ENCODE results near the gene PTPRN2.

PTPRN2 gene

DNA sequence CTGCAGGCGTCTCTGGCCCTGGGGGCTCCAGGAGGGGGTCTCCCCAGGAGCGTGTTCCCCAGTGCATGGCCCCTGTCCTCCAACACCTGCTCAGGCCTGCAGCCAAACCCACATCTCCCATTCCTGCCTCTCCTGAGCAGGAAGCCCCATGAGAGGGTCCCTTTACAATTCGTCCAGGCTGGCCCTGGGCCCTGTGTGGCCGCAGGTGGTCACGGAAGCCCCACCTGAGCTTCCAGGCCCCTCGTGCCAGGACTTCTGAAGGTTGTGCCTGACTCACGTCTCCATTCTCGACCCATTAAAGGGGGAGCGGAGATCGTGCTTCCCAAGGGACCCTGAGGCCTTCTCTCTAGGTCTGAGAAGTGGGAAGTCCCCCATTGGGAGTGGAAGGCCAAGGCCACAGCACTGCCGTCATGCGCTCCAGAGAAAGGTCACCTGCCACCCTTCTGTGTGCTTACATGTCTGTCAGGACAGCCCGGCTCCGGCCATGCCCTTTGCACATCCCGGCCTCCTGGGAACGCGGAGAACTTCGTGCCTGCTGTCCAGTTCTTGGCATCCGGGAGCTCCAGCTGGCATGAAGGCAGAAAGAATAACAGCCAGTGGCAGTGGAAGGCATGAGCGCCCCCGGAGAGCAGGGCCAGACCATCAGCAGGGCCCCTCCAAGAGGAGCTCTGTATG is 868.5 kb downstream of the PTPRN2 start:
- Mint-ChIP-seq H3K4me1 (no peaks in the 10 kb centered on the region), H3K27ac (no peak overlapping the region), H3K9me3 (no peaks in the 10 kb centered on the region), H3K27me3 (no peaks in the 10 kb centered on the region), H3K36me3 (no peaks in the 10 kb centered on the region), H3K4me3 (no peak overlapping the region)

DNA sequence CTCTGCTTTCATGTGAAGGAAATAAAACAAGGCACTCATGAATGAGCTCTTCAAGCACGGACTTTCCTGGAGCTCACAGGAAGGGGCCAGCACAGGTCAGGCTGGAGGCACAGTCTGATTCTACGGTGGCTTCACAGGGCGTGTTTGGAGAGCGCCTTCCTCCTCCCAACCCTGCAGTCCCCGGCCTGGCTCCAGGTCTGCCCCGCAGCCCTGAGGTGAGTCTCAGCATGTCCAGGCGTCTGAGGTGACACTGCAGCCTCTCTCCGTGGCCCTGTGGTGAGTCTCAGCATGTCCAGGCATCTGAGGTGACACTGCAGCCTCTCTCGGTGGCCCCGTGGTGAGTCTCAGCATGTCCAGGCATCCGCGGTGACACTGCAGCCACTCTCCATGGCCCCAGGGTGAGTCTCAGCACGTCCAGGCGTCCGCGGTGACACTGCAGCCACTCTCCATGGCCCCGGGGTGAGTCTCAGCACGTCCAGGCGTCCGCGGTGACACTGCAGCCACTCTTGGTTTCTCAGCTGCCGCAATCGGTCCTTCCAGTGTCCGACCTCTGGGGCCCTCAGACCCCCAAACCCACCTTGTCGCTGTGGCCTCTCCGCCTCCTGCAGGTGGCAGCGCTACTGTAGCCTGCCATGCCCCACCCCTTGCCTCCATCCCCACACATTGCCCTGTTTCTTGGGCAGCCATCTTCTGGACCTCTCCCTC is 869.2 kb downstream of the PTPRN2 start:
- Mint-ChIP-seq H3K9me3 (no peaks in the 10 kb centered on the region), H3K36me3 (no peaks in the 10 kb centered on the region), H3K4me1 (no peaks in the 10 kb centered on the region), H3K4me3 (no peak overlapping the region), H3K27ac (no peak overlapping the region), H3K27me3 (no peaks in the 10 kb centered on the region)

DNA sequence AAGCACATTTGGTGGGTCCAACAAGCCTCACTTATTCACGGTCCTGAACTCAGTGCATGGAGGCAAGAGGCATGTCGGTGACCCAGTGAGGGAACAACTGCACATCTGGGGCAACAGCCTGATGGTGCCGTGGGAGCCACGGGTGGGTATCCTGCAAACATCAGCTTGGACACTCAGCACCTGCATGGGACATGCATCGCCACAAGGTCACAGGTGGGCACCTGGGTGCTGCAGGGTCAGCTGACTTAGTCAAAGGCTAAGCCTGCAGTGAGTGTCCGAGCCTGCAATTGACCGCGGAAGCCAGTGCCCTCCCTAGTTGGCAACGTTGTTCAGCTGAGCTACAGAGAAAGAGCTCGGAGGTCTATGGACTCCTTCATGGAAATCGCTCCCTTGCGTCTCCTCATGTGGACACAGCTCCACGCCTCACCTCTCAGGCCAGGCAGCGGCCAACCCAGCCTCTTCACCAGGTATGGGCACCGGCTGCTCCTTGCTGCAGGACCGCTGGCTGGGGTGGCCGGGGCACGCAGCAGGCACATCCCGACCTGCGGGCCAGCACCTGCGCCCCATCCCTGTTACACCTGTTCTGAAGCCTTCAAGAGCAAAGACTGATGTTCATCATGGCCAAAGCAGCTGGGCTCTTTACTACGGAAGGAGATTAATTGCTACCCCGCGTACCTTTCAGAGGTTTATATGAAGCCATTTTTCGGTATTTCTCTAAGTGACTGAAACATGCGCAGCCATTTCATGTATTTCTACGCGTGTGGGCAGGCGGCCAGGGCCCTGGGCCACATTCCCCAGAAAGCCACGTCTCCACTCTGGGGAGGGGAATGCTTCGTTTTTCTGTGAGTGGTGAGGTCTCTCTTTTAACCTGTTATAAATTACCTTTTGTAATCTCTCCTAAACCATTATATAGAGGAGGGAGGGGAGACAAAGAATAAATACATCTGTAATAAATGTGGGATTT is 870.1 kb downstream of the PTPRN2 start:
- H3K27me3 Mint-ChIP-seq: no peaks in the 10 kb centered on the region
- no peaks in the 10 kb centered on the region for H3K36me3 Mint-ChIP-seq
- H3K4me1 Mint-ChIP-seq: no peaks in the 10 kb centered on the region
- no peak overlapping the region for H3K4me3 Mint-ChIP-seq
- no peaks in the 10 kb centered on the region for H3K9me3 Mint-ChIP-seq
- H3K27ac Mint-ChIP-seq: no peak overlapping the region

DNA sequence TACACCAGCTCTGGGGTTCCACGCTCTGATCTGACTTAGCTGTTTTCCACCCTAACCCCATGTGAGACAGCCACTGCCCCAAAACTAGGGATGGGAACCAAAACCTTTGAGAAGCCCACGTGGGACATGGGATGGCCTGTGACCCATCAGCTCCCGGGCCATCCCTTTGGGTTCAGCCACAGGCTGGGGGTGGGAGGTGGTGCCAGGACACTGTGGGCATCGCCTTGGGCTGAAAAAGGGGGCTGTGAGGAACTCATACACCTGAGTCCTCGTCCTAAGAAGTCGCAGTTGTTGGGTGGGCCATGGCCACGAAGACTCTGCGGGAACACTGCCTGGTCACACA is 871.7 kb downstream of the PTPRN2 start:
- Mint-ChIP-seq H3K27me3 (no peaks in the 10 kb centered on the region), H3K27ac (no peak overlapping the region), H3K9me3 (no peaks in the 10 kb centered on the region), H3K36me3 (no peaks in the 10 kb centered on the region), H3K4me3 (no peak overlapping the region), H3K4me1 (no peaks in the 10 kb centered on the region)

DNA sequence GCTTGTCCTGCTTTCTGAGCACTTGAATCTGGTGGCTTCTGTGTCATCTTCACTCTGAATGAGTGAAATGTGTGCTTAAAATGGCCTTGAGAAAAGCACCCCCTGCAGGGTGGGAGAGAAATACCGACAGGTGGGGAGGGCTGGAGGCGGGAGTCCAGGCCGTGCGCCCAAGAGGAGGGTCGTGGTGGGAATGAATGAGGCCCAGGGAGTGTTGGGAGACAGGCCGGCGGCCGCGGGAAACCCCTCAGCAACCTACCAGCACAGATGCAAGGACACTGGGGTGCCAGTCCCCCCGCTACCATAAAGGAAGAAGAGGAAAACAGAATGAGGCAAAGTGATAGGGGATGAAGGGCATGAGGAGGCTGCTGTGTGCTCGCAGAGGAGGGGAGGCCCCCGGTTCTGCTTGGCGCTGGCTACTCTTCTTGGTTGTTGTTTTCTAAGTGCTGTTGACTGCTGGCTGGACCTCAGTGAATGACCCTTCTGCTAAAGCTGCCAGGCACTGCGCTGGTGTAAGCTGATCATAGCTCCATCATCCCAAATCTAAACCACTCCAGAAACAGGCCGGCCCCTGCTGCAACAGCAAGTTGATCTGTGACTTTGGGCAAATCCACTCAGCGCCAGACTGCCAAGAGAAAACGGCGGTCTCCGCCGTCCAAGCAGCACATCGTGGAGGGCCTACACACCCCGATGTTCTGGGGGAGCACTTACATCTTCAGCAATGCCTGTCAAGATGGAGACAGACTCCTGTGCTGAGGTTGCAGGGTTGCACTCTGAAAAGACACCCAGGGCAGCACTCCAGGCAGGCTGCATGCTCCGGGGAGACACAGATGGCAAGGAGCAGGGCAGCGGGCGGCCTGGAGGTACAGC is 872.3 kb downstream of the PTPRN2 start:
- H3K4me1 Mint-ChIP-seq: no peaks in the 10 kb centered on the region
- H3K27me3 Mint-ChIP-seq: no peaks in the 10 kb centered on the region
- H3K36me3 Mint-ChIP-seq: no peaks in the 10 kb centered on the region
- H3K27ac Mint-ChIP-seq: no peak overlapping the region
- no peak overlapping the region for H3K4me3 Mint-ChIP-seq
- no peaks in the 10 kb centered on the region for H3K9me3 Mint-ChIP-seq

DNA sequence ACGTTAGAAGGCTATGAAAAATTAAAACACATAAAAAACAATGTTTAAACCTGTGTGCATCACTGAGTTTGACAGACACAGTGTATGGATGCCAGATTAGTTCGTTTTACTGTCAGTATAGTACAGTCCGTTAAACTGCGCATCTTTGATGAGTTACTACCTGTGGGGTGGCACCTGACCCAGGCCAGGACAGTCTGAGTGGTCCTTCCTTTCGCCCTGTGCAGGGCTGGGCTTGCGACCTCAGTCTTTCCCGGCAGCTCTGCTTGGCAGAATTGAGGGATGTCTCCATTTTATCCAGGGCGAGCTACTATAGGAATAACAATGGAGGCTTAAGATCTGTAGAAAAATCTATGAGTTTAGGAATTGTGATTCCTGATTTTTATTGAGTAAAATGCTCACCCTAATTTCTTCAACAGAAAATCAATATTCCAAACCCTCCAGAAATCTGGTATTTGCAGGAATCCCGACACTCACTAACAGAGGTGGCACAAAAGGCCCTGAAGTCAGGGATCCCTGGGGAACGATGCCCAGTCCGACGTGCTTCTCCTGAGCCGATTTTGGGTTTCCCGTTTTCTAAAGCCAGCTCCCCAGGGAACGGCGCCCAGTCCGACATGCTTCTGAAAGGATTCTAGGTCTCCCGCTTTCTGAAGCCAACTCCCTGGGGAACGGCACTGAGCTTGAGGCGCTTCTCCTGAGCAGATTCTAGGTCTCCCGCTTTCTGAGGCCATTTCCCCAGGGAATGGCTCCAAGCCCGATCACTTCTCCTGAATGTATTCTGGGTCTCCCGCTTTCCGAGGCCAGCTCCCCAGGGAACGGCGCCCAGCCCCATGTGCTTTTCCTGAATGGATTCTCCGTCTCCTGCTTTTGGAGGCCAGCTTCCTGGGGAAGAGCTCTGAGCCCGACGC is 873.2 kb downstream of the PTPRN2 start:
- no peak overlapping the region for H3K27ac Mint-ChIP-seq
- H3K27me3 Mint-ChIP-seq: no peaks in the 10 kb centered on the region
- no peaks in the 10 kb centered on the region for H3K9me3 Mint-ChIP-seq
- no peaks in the 10 kb centered on the region for H3K36me3 Mint-ChIP-seq
- H3K4me1 Mint-ChIP-seq: no peaks in the 10 kb centered on the region
- no peak overlapping the region for H3K4me3 Mint-ChIP-seq

DNA sequence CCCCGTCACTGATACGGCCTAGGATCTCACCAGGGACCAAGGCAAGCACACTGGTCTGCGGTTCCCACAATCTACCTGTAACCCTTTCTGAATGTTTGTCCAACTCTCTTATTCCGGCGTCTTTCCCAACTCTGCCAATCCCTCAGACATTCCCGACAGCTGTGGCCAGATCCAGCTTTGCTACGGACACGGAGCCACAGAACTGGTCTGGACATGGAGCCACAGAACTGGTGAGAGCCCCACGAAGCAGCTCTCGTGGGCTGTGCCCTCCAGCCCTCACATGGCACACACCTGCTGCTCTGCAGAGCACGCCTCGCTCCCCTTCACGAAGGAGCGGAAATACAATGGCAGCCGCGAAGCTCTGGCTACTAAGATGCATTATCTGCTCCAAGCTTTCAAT is 874.0 kb downstream of the PTPRN2 start:
- Mint-ChIP-seq H3K27ac (no peak overlapping the region), H3K4me3 (no peak overlapping the region), H3K36me3 (no peaks in the 10 kb centered on the region), H3K4me1 (no peaks in the 10 kb centered on the region), H3K9me3 (no peaks in the 10 kb centered on the region), H3K27me3 (no peaks in the 10 kb centered on the region)

DNA sequence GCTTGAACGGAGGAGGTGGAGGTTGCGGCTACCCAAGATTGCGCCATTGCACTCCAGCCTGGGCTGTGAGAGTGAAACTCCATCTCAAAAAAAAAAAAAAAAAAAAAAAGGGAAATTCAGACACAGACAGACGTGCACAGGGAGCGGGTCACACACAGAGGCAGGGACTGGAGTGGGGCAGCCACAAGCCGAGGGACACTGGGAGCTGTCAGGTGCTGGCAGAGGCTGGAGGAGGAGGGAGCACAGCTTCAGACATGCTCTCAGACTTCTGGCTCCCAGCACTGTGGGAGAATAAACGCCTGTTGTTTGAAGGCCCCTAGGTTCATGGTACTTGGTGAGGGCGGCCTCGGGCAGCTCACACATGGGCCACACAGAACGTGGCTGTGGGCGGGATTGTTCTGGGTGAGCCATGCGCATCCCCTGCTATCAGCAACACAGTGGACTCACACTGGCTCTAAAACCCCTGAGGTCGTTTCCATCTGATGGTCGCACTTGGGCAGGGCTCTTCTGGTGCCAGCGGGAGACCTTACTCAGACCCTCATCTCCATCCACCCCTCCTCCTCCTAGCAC is 874.9 kb downstream of the PTPRN2 start:
- Mint-ChIP-seq H3K4me1 (no peaks in the 10 kb centered on the region), H3K27ac (no peak overlapping the region), H3K27me3 (no peaks in the 10 kb centered on the region), H3K36me3 (no peaks in the 10 kb centered on the region), H3K9me3 (no peaks in the 10 kb centered on the region), H3K4me3 (no peak overlapping the region)

DNA sequence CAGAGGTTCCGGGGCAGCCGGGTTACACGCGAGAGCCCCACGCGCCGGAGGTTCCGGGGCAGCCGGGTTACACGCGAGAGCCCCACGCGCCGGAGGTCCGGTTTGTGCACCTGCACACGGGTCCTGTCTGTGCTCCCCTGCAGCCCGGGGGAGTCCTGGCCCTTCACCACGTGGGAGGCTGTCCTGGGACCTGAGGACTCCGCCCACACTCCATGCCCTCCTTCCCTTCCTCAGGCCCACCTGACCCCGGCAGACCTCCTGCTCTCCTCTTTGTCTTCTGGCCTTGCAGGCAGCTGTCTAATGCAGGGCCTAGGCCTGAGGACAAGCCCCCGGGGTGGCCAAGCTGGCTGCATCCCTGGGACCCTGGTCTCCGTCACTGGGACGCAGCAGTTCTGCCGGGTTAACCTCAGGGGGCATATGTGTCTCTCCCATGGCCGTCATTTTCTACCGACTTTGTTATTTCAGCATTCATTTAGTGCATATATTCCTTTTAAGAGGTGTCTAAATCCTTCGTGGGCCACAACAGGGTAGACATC is 876.2 kb downstream of the PTPRN2 start:
- no peaks in the 10 kb centered on the region for H3K4me1 Mint-ChIP-seq
- no peak overlapping the region for H3K27ac Mint-ChIP-seq
- H3K4me3 Mint-ChIP-seq: no peak overlapping the region
- H3K27me3 Mint-ChIP-seq: no peaks in the 10 kb centered on the region
- no peaks in the 10 kb centered on the region for H3K9me3 Mint-ChIP-seq
- no peaks in the 10 kb centered on the region for H3K36me3 Mint-ChIP-seq

DNA sequence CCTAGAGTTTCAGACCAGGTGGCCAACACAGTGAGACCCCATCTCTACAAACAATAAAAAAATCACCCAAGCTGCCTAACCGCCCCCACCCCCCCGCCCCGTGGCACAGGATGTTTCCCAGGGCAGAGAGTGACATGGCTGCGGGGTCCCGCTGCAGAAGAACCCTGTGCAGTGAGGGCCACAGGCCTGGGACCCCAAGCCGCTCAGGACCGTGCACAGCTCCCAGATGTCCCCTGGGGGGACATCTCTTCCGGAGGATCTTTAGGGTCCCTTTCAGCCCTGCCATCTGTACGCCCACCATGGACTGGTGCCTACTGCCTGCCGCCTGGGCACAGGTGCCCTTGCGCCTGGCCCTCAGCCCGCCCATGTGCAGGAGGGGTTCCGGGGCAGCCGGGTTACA is 877.2 kb downstream of the PTPRN2 start:
- Mint-ChIP-seq H3K9me3 (no peaks in the 10 kb centered on the region), H3K4me3 (no peak overlapping the region), H3K27me3 (no peaks in the 10 kb centered on the region), H3K4me1 (no peaks in the 10 kb centered on the region), H3K36me3 (no peaks in the 10 kb centered on the region), H3K27ac (no peak overlapping the region)

DNA sequence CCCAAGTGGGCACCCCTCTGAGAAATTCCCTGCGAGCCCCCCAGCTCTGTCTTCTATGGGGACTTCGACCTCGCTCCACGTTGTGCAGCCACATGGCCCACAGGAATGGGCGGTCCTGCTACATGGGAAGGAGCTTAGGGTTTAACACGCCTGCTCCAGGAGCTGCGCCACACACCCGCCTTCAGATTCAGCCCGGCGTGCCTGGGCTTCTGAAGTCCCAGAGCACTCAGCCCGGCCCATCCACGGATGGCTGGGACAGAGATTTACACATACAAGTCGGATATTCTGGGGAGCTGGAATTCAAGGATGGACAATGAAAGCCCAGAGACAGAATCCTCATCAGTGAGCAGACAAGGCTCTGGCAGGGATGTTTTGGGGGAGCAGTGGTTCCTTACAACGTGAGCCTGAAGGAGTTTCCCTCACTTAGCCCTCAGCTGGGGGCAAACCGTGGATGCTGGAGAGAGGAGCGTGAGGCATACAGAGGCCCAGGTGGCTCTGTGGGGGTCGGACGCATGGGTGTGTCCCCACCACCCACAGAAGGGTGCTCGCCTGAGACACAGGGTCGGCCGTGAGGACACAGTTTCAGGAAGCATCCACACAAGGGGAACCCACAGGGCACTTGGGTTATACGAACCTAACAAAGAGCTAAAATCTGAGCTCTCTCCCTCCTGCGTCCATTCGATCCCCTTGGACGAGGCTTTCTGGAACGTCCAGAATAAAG is 877.9 kb downstream of the PTPRN2 start:
- H3K4me3 Mint-ChIP-seq: no peak overlapping the region
- no peaks in the 10 kb centered on the region for H3K27me3 Mint-ChIP-seq
- H3K36me3 Mint-ChIP-seq: no peaks in the 10 kb centered on the region
- H3K4me1 Mint-ChIP-seq: no peaks in the 10 kb centered on the region
- H3K27ac Mint-ChIP-seq: no peak overlapping the region
- no peaks in the 10 kb centered on the region for H3K9me3 Mint-ChIP-seq

DNA sequence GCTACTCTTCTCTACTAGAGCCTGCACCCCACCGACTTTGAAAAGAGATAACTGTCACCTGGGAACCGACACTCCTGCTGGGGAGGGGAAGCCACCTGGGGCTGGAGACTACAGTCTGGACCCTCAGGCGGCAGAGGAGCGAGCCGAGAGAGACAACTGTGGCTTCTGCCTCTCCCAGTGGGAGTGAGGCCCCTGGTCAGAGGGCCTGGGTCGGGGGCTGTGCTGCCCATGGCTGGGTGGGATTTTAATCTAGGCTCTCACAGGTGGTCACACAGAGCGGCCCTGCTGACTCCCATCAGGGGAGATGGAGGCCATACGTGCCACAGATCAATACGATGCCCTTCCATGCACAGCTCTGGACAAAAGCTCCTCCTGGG is 878.7 kb downstream of the PTPRN2 start:
- H3K4me3 Mint-ChIP-seq: no peak overlapping the region
- no peaks in the 10 kb centered on the region for H3K4me1 Mint-ChIP-seq
- no peaks in the 10 kb centered on the region for H3K9me3 Mint-ChIP-seq
- H3K36me3 Mint-ChIP-seq: no peaks in the 10 kb centered on the region
- H3K27ac Mint-ChIP-seq: no peak overlapping the region
- peaks cover 2% of the 10 kb centered on the region for H3K27me3 Mint-ChIP-seq

DNA sequence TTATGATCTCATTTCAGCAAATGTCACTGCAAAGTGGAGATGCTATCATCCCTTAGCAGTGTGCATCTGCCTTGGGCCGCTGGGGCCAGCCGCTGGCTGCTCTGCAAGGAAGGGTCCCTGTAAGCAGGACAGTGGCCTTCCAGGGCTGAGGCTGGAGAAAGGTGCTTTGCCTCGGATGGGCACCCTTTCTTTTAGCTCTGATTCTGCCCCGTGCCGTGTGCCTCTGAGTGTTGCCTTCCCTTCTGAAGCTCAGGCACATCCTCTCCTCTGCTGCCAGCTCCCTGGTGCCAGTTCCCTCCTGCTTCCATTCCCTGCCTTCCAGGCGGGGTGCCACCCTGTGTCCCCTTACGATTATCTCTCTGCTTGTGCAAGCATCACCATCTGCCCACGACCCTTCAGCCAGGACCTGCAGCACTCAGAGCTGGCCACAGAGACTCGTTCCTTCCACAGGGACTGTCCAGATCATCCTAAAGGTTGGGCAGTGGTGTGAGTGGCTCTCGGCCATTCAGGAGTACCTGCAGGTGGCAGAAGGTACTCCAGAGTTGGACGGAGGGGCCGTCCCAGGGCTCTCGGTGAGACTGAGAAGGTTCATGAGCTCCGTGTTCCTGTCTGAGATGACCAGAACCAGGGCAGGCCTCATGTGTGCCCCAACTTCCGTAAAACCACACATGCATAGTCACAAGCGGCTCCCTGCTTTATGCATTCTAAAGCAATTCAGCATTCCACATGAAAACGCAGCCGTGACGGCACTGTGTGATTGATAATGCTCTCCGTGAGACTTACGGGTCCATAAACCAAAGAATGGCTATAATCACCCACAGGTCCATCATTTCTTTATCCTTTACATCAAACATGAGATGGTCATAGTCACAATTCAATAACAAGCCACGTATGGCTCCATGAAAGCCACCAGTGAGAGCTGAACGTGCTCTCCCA is 879.4 kb downstream of the PTPRN2 start:
- no peak overlapping the region for H3K27ac Mint-ChIP-seq
- no peaks in the 10 kb centered on the region for H3K4me1 Mint-ChIP-seq
- no peak overlapping the region for H3K4me3 Mint-ChIP-seq
- H3K27me3 Mint-ChIP-seq: peaks cover 2% of the 10 kb centered on the region
- H3K9me3 Mint-ChIP-seq: no peaks in the 10 kb centered on the region
- H3K36me3 Mint-ChIP-seq: no peaks in the 10 kb centered on the region
